SU-DHL-6 (cell line): ENCODE measurements around the gene RALGAPA1.

Source experiments
- H2AFZ ChIP-seq: fragments of 200-600 bp; sonication (generic); 2 replicates; pipeline ENCODE4 v1.6.1; 2014; ENCODE audit warnings: low read depth, mild to moderate bottlenecking, moderate library complexity, mixed read lengths, antibody characterized with exemption, low read length; ENCODE audit not compliant: severe bottlenecking
- H3F3A ChIP-seq: fragments of 200-600 bp; shearing (Covaris generic); 2 replicates; pipeline ENCODE4 v1.6.0; 2016; ENCODE audit warnings: antibody characterized with exemption, mild to moderate bottlenecking; ENCODE audit not compliant: insufficient read depth
- H3K27ac ChIP-seq: fragments of 200-600 bp; sonication (generic); 2 replicates; pipeline ENCODE4 v1.5.1; 2016; ENCODE audit warnings: low read depth, mild to moderate bottlenecking, low read length, moderate library complexity, mixed read lengths
- H3K27me3 ChIP-seq: fragments of 200-600 bp; sonication (generic), shearing (Covaris generic); 2 replicates; pipeline ENCODE4 v1.6.0; 2014; ENCODE audit warnings: mild to moderate bottlenecking, low read length
- H3K36me3 ChIP-seq: fragments of 200-600 bp; sonication (generic); 2 replicates; pipeline ENCODE4 v1.6.1; 2014; ENCODE audit warnings: mild to moderate bottlenecking, low read length, mixed read lengths
- H3K4me2 ChIP-seq: fragments of 300-600, 200-600 bp; shearing (Covaris generic), sonication (generic); 2 replicates; pipeline ENCODE4 v1.6.0; 2014; ENCODE audit warnings: low read length, low read depth, mild to moderate bottlenecking; ENCODE audit not compliant: poor library complexity, severe bottlenecking
- H3K4me3 ChIP-seq: fragments of 200-600 bp; sonication (generic); 2 replicates; pipeline ENCODE4 v1.5.1; 2014; ENCODE audit warnings: antibody characterized with exemption, low read length, mild to moderate bottlenecking, mixed read lengths; ENCODE audit not compliant: insufficient read depth, poor library complexity, severe bottlenecking
- H3K79me2 ChIP-seq: fragments of 200-600 bp; sonication (generic); 2 replicates; pipeline ENCODE4 v1.6.1; 2014; ENCODE audit warnings: mild to moderate bottlenecking, low read length, moderate library complexity; ENCODE audit not compliant: insufficient read depth
- H3K9ac ChIP-seq: fragments of 200-600 bp; sonication (generic); 2 replicates; pipeline ENCODE4 v1.7.0; 2014; ENCODE audit warnings: mild to moderate bottlenecking, low read length
- H3K9me2 ChIP-seq: fragments of 200-600 bp; sonication (generic); replicated peaks from 2 replicates; pipeline ENCODE4 v1.6.1; 2014; ENCODE audit warnings: low read length; ENCODE audit not compliant: insufficient read depth
- H3K9me3 ChIP-seq: fragments of 200-600 bp; sonication (generic); 2 replicates; pipeline ENCODE4 v1.6.1; 2014; ENCODE audit warnings: low read length, mixed read lengths; ENCODE audit not compliant: insufficient read depth
- H4K20me1 ChIP-seq: fragments of 200-600 bp; sonication (generic); 2 replicates; pipeline ENCODE4 v1.6.1; 2014; ENCODE audit warnings: low read depth, mild to moderate bottlenecking, antibody characterized with exemption, low read length, moderate library complexity, mixed read lengths
- EZH2phosphoT487 ChIP-seq: fragments of 200-600 bp; sonication (generic), shearing (Covaris generic); conservative IDR thresholded peaks from 2 replicates; pipeline ENCODE4 v1.6.1; 2018; ENCODE audit warnings: mild to moderate bottlenecking, antibody characterized with exemption, low read length, moderate library complexity, mixed read lengths
- TF ChIP-seq, protein P1 (sequence below): fragments of 200-600 bp; sonication (generic); IDR thresholded peaks from one replicate; pipeline ENCODE4 v1.5.1; 2017; ENCODE audit warnings: antibody characterized with exemption, mild to moderate bottlenecking, low read length, moderate library complexity; ENCODE audit not compliant: insufficient read depth, poor library complexity, severe bottlenecking

RALGAPA1 gene

GRCh38 chr14:35643513-35643912 is 165.6 kb downstream of the RALGAPA1 start:
- H3K36me3 ChIP-seq = no peaks in the 10 kb centered on the region; the same call in 1 of the 2 replicates
- H2AFZ ChIP-seq = no peak overlapping the region
- TF ChIP-seq, protein P1, sequence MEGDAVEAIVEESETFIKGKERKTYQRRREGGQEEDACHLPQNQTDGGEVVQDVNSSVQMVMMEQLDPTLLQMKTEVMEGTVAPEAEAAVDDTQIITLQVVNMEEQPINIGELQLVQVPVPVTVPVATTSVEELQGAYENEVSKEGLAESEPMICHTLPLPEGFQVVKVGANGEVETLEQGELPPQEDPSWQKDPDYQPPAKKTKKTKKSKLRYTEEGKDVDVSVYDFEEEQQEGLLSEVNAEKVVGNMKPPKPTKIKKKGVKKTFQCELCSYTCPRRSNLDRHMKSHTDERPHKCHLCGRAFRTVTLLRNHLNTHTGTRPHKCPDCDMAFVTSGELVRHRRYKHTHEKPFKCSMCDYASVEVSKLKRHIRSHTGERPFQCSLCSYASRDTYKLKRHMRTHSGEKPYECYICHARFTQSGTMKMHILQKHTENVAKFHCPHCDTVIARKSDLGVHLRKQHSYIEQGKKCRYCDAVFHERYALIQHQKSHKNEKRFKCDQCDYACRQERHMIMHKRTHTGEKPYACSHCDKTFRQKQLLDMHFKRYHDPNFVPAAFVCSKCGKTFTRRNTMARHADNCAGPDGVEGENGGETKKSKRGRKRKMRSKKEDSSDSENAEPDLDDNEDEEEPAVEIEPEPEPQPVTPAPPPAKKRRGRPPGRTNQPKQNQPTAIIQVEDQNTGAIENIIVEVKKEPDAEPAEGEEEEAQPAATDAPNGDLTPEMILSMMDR = no peak
- TF ChIP-seq EZH2phosphoT487 = no peak
- no peak overlapping the region for H3K4me2 ChIP-seq
- no peaks in the 10 kb centered on the region for H3K79me2 ChIP-seq
- H3K9ac ChIP-seq = no peak overlapping the region
- H4K20me1 ChIP-seq = no peaks in the 10 kb centered on the region
- H3F3A ChIP-seq = peaks cover 3% of the 10 kb centered on the region; the same call in 1 of the 2 replicates
- no peak overlapping the region for H3K4me3 ChIP-seq
- no peaks in the 10 kb centered on the region for H3K27me3 ChIP-seq
- H3K9me2 ChIP-seq = no peaks in the 10 kb centered on the region
- H3K27ac ChIP-seq = no peak overlapping the region
- no peaks in the 10 kb centered on the region for H3K9me3 ChIP-seq

- Histone ChIP-seq H3K27me3 (no peaks in the 10 kb centered on the region), H3K9me2 (no peaks in the 10 kb centered on the region), H2AFZ (no peak overlapping the region), H3F3A (no peaks in the 10 kb centered on the region), H3K9ac (no peak overlapping the region), H3K9me3 (no peaks in the 10 kb centered on the region), H3K36me3 (peaks cover 5% of the 10 kb centered on the region; the same call in 1 of the 2 replicates), H3K27ac (no peak overlapping the region), H4K20me1 (no peaks in the 10 kb centered on the region), H3K79me2 (no peaks in the 10 kb centered on the region), H3K4me3 (no peak overlapping the region), H3K4me2 (no peak overlapping the region)
- TF ChIP-seq, protein P1 = no peak
- no peak for TF ChIP-seq EZH2phosphoT487
Measured at GRCh38 chr14:35637851-35638250, 171.2 kb downstream of the RALGAPA1 start.

GRCh38 chr14:35637269-35637668 is 171.8 kb downstream of the RALGAPA1 start:
- H3K27me3 ChIP-seq = no peaks in the 10 kb centered on the region
- no peak overlapping the region for H3K27ac ChIP-seq
- no peaks in the 10 kb centered on the region for H3F3A ChIP-seq

More at GRCh38 chr14:35637269-35637668, 171.8 kb downstream of the RALGAPA1 start:
- no peak overlapping the region for H3K4me3 ChIP-seq
- no peaks in the 10 kb centered on the region for H4K20me1 ChIP-seq
- TF ChIP-seq, protein P1 = no peak
- TF ChIP-seq EZH2phosphoT487 = no peak
- no peak overlapping the region for H2AFZ ChIP-seq
- H3K9me2 ChIP-seq = no peaks in the 10 kb centered on the region
- H3K79me2 ChIP-seq = no peaks in the 10 kb centered on the region
- peaks cover 5% of the 10 kb centered on the region; the same call in 1 of the 2 replicates for H3K36me3 ChIP-seq
- no peak overlapping the region for H3K9ac ChIP-seq
- no peak overlapping the region for H3K4me2 ChIP-seq
- H3K9me3 ChIP-seq = no peaks in the 10 kb centered on the region
